ENCODE data around the gene LTN1. TPM values are rescaled to one million over a fixed set of nuclear protein-coding genes. Genes with fewer than 3 reads are reported as not detected.

Gene LTN1
- total and polyA plus RNA-seq, 2 of the 13 experiments (the other 11 are each of a cell fraction or from before 2014, with no cell fraction given) = 6.7 to 24.6 TPM

DNA sequence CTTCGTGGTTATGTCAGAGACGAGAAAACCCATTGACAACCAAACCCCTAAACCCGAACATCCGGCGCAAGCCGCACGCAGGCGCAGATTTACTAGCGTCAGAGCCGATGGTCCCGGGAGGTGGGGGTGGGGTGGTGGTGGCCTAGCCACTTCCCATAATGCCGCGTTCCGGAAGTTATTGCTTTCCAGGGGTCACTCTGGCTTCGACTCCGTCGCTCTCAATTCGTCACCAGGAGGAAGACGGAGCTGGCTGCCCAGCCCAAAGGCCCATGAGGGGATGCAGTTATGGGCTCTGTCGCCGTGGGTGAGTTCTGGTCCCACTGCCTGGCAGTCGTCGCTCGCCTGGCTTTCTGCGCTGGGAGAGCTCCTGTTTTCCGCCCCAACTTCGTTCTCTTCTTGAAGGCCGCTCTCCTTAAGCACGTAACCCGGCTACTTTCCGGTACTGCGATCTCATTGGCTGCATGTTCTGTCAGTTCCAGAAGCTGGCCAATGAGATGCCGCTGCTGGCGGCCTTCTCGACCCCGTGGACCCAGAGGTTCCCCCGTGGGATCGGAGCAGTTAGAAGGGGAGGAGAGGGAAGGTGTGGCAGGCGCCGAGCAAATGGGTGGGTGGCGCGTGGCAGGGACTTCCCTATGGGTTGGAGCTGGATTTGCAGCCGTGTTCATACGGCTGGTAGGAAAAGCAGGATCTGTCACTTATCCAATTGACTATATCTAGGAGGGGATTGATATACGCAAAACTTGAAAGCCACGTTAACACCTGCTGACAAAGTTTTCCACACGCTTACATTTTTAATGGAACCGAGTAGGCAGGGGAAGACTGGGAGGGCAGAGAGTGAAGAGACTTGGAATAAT, 32.0 kb upstream of the LTN1 start, which contains the start of gene USP16 (continued):
- TF ChIP-seq ZNF543 (CRISPR knock-in tag; IDR thresholded peaks at IDR 0.05) = peak; percentile 77; the same call in 1 of the 2 replicates
- no peak for TF ChIP-seq RFX1 (IDR thresholded peaks at IDR 0.05)
- no peak for TF ChIP-seq ZNF747 (CRISPR knock-in tag; IDR thresholded peaks at IDR 0.05; ENCODE audit: borderline replicate concordance)
- TF ChIP-seq, protein P1, sequence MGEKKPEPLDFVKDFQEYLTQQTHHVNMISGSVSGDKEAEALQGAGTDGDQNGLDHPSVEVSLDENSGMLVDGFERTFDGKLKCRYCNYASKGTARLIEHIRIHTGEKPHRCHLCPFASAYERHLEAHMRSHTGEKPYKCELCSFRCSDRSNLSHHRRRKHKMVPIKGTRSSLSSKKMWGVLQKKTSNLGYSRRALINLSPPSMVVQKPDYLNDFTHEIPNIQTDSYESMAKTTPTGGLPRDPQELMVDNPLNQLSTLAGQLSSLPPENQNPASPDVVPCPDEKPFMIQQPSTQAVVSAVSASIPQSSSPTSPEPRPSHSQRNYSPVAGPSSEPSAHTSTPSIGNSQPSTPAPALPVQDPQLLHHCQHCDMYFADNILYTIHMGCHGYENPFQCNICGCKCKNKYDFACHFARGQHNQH (CRISPR knock-in tag; IDR thresholded peaks at IDR 0.05) = 0 out of 2 replicates have a peak, but pooled peaks have one; percentile 33
- TF ChIP-seq, protein P2, sequence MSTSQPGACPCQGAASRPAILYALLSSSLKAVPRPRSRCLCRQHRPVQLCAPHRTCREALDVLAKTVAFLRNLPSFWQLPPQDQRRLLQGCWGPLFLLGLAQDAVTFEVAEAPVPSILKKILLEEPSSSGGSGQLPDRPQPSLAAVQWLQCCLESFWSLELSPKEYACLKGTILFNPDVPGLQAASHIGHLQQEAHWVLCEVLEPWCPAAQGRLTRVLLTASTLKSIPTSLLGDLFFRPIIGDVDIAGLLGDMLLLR (CRISPR knock-in tag; IDR thresholded peaks at IDR 0.05) = no peak
- peak; percentile 73 for TF ChIP-seq FOXK1 (CRISPR knock-in tag; IDR thresholded peaks at IDR 0.05; ENCODE audit: borderline replicate concordance, low read depth)
- TF ChIP-seq PLRG1 (conservative IDR thresholded peaks at IDR 0.05) = no peak
- TF ChIP-seq ZNF383 (CRISPR knock-in tag; IDR thresholded peaks at IDR 0.05; ENCODE audit: borderline replicate concordance) = no peak
- TF ChIP-seq ZNF335 (CRISPR knock-in tag; IDR thresholded peaks at IDR 0.05) = peak; percentile 37; the same call in 1 of the 2 replicates
- TF ChIP-seq GABPA (IDR thresholded peaks at IDR 0.05; ENCODE audit: low read depth, low read length) = peak; percentile 76
- peak; percentile 96 for TF ChIP-seq GABPA (CRISPR knock-in tag; IDR thresholded peaks at IDR 0.05; ENCODE audit: low read depth)
- TF ChIP-seq TOPORS (CRISPR knock-in tag; IDR thresholded peaks at IDR 0.05) = peak; percentile 62; the same call in 1 of the 2 replicates
- TF ChIP-seq MIER2 (CRISPR knock-in tag; IDR thresholded peaks at IDR 0.05) = no peak
- TF ChIP-seq ZNF749 (CRISPR knock-in tag; IDR thresholded peaks at IDR 0.05; ENCODE audit: borderline replicate concordance) = no peak
- TF ChIP-seq ZNF234 (CRISPR knock-in tag; conservative IDR thresholded peaks at IDR 0.05) = no peak
- no peak for TF ChIP-seq HMGA1 (CRISPR knock-in tag; conservative IDR thresholded peaks at IDR 0.05)
- TF ChIP-seq, protein P3, sequence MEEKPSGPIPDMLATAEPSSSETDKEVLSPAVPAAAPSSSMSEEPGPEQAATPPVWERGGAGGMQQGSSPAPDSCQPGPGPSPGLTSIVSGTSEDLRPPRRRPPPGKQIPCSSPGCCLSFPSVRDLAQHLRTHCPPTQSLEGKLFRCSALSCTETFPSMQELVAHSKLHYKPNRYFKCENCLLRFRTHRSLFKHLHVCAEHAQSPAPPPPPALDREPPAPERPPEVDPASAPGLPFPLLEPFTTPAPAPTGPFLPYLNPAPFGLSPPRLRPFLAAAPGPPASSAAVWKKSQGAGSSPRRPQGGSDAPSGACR (CRISPR knock-in tag; IDR thresholded peaks at IDR 0.05) = peak; percentile 94; the same call in 1 of the 2 replicates
- TF ChIP-seq, protein P4, sequence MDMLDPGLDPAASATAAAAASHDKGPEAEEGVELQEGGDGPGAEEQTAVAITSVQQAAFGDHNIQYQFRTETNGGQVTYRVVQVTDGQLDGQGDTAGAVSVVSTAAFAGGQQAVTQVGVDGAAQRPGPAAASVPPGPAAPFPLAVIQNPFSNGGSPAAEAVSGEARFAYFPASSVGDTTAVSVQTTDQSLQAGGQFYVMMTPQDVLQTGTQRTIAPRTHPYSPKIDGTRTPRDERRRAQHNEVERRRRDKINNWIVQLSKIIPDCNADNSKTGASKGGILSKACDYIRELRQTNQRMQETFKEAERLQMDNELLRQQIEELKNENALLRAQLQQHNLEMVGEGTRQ (IDR thresholded peaks at IDR 0.05; ENCODE audit: low read depth, low read length) = no peak
- TF ChIP-seq, protein P4 (CRISPR knock-in tag; IDR thresholded peaks at IDR 0.05; ENCODE audit: borderline replicate concordance) = no peak
- TF ChIP-seq ZFP36 (IDR thresholded peaks at IDR 0.05; ENCODE audit: borderline replicate concordance, low read depth, low read length, partially characterized antibody) = no peak
- peak; percentile 63; the same call in 1 of the 2 replicates for TF ChIP-seq ZNF124 (CRISPR knock-in tag; IDR thresholded peaks at IDR 0.05)
- TF ChIP-seq ZNF33A (CRISPR knock-in tag; IDR thresholded peaks at IDR 0.05; ENCODE audit: borderline replicate concordance) = no peak
- TF ChIP-seq ZNF446 (CRISPR knock-in tag; IDR thresholded peaks at IDR 0.05) = no peak

Data from HepG2 (cell line).